ENCODE data around the gene SPAG7. TPM values are rescaled to one million over a fixed set of nuclear protein-coding genes. Genes with fewer than 3 reads are reported as not detected.
A peak's percentile ranks its signal among the peaks of the same experiment; 100 is the strongest.

SPAG7 gene
- total RNA-seq, 1 experiment from 2014 or later: 49.9 TPM

- Histone ChIP-seq H3K9ac (ENCODE audit: low read length) (peak overlapping the region; percentile 96), H2AFZ (ENCODE audit: low read depth, low read length, poor library complexity, severe bottlenecking) (no peak overlapping the region), H4K20me1 (ENCODE audit: insufficient read depth) (no peaks in the 10 kb centered on the region), H3K9me2 (ENCODE audit: insufficient read depth) (no peaks in the 10 kb centered on the region), H3K9me3 (ENCODE audit: control insufficient read depth in 1 of 2, insufficient read depth in 1 of 2, low read depth in 1 of 2, low read length in 2 of 2) (no peaks in the 10 kb centered on the region), H3K27ac (ENCODE audit: low read depth, low read length) (peak overlapping the region; percentile 95), H3K79me2 (ENCODE audit: insufficient read depth, low read length) (peaks cover 60% of the 10 kb centered on the region), H3K4me3 (replicated peaks in 1 of 2; ENCODE audit: low read depth in 1 of 2, low read length in 2 of 2) (peak overlapping the region; percentile 86 to 93), H3K4me2 (ENCODE audit: low read length) (peak overlapping the region; percentile 100), H3K36me3 (ENCODE audit: control insufficient read depth in 1 of 2, insufficient read depth in 2 of 2, low read length in 2 of 2) (peaks cover 0 to 26% of the 10 kb centered on the region in 2 experiments; a peak in 1 of 4 replicates), H3K27me3 (ENCODE audit: insufficient read depth, low read length) (no peaks in the 10 kb centered on the region), H3K4me1 (ENCODE audit: control insufficient read depth in 1 of 2, insufficient read depth in 2 of 2, low read length in 2 of 2) (peaks cover 10 to 35% of the 10 kb centered on the region in 2 experiments)
- DNase-seq (ENCODE audit: low read depth, low spot score): no peak
- CTCF ChIA-PET: interaction anchor here (0.9 to 2.4 kb wide), 7 partner anchors 9 to 229 kb away, joined by 3 to 15 read pairs (median 3); partner anchors contain the start of genes ARRB2, CHRNE, PFN1 and SPAG7
- RAD21 ChIA-PET (ENCODE audit: low non-redundant PET in 1 of 2, low total read pairs in 2 of 2, uncharacterized antibody in 2 of 2, unreplicated experiment in 2 of 2): interaction anchor here (1.5 to 2.1 kb wide), 3 partner anchors 28 to 30 kb away, joined by 6 to 11 read pairs (median 8); partner anchors contain the start of gene SPAG7 (in 2 of the 2)
- TF ChIP-seq TCF7L2 (IDR thresholded peaks at IDR 0.05; ENCODE audit: borderline replicate concordance, extremely low read depth, insufficient read depth, insufficient read length) (no peak), ZFX (IDR thresholded peaks at IDR 0.05) (peak; percentile 60; the same call in 1 of the 2 replicates), SIN3A (IDR thresholded peaks at IDR 0.05; ENCODE audit: low read depth) (no peak)
- no TSS peak for BruUV-seq (replicated peaks)
- POLR2A ChIA-PET: interaction anchor here (1.0 to 2.1 kb wide), 8 partner anchors 9 to 229 kb away, joined by 3 to 30 read pairs (median 7); partner anchors contain the start of genes ARRB2, CAMTA2, ENO3 and PFN1
- intact Hi-C loops (cut with micrococcal nuclease): no loop called here
- ATAC-seq: peak; percentile 0; the same call in 1 of the 2 replicates
These were observed 28.1 kb downstream of the SPAG7 start for GRCh38 chr17:4939546-4939795.

DNA sequence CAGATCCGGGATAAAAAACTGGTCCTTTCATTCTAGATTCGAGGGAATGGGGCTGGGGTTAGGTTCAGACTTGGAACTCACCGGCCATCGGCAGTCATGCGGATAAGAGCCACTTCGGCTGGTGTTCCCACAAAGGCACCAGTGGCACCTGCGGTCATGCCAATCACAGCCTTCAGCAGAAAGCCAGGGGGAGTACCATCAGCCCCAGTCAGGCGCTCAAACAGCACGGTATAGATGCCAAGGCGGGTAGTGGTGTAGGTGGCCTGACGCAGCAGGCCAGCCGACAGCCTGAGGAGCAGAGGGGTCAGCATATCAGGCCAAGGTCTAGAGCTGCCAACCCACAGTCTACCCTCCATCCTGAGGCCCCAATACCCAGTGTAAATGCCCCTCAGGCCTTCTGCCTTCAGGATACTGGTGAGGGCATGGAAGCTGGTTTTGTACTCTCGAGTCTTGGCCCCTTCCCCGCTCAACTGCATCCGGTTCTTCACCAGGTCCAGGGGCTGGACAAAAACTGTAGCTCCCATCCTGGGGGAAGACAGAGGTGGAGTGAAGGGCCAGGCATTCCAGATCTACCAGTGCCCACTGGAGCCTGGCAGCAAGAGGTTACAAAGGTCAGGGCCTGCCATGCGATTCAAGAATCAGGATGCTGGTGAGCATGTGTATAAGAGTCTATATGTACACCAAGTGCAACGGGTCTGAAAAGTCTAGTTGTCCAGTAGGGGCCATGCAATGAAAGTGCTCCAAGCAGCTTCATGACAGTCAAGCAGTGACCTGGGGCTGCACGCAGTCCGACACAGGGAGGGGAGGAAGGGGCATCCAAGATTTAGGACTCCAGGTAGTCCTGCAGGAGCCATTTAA, 28.7 kb downstream of the SPAG7 start:
- Histone ChIP-seq H3K9me2 (ENCODE audit: insufficient read depth) (no peaks in the 10 kb centered on the region), H3K36me3 (ENCODE audit: control insufficient read depth in 1 of 2, insufficient read depth in 2 of 2, low read length in 2 of 2) (peaks cover 0 to 21% of the 10 kb centered on the region in 2 experiments; a peak in 1 of 4 replicates), H3K4me3 (replicated peaks in 1 of 2; ENCODE audit: low read depth in 1 of 2, low read length in 2 of 2) (peak overlapping the region; percentile 86 to 93), H3K4me2 (ENCODE audit: low read length) (peak overlapping the region; percentile 100), H3K27ac (ENCODE audit: low read depth, low read length) (peak overlapping the region; percentile 95), H3K9me3 (ENCODE audit: control insufficient read depth in 1 of 2, insufficient read depth in 1 of 2, low read depth in 1 of 2, low read length in 2 of 2) (no peaks in the 10 kb centered on the region), H4K20me1 (ENCODE audit: insufficient read depth) (no peaks in the 10 kb centered on the region), H3K79me2 (ENCODE audit: insufficient read depth, low read length) (peaks cover 54% of the 10 kb centered on the region), H2AFZ (ENCODE audit: low read depth, low read length, poor library complexity, severe bottlenecking) (no peak overlapping the region), H3K9ac (ENCODE audit: low read length) (peak overlapping the region; percentile 96), H3K4me1 (ENCODE audit: control insufficient read depth in 1 of 2, insufficient read depth in 2 of 2, low read length in 2 of 2) (peaks cover 16 to 37% of the 10 kb centered on the region in 2 experiments), H3K27me3 (ENCODE audit: insufficient read depth, low read length) (no peaks in the 10 kb centered on the region)
- ChIA-PET POLR2A (interaction anchor here (1.1 to 2.1 kb wide), 4 partner anchors 20 to 123 kb away, joined by 3 to 30 read pairs (median 5); partner anchors contain the start of genes CAMTA2 and SPAG7), CTCF (interaction anchor here (1.3 to 2.4 kb wide), 3 partner anchors 28 to 123 kb away, joined by 3 to 15 read pairs (median 12); partner anchors contain the start of gene SPAG7), RAD21 (ENCODE audit: low non-redundant PET in 1 of 2, low total read pairs in 2 of 2, uncharacterized antibody in 2 of 2, unreplicated experiment in 2 of 2) (interaction anchor here (1.8 to 2.1 kb wide), 2 partner anchors 29 to 30 kb away, joined by 8 to 11 read pairs; partner anchors contain the start of gene SPAG7 (in 1 of the 2))
- no peak for DNase-seq (ENCODE audit: low read depth, low spot score)
- intact Hi-C loops (cut with micrococcal nuclease): no loop called here
- no peak for ATAC-seq
- TF ChIP-seq EZH2 (IDR thresholded peaks at IDR 0.05): no peak
- TF ChIP-seq, protein P1, sequence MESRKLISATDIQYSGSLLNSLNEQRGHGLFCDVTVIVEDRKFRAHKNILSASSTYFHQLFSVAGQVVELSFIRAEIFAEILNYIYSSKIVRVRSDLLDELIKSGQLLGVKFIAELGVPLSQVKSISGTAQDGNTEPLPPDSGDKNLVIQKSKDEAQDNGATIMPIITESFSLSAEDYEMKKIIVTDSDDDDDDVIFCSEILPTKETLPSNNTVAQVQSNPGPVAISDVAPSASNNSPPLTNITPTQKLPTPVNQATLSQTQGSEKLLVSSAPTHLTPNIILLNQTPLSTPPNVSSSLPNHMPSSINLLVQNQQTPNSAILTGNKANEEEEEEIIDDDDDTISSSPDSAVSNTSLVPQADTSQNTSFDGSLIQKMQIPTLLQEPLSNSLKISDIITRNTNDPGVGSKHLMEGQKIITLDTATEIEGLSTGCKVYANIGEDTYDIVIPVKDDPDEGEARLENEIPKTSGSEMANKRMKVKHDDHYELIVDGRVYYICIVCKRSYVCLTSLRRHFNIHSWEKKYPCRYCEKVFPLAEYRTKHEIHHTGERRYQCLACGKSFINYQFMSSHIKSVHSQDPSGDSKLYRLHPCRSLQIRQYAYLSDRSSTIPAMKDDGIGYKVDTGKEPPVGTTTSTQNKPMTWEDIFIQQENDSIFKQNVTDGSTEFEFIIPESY (IDR thresholded peaks at IDR 0.05; ENCODE audit: extremely low read depth, insufficient replicate concordance, low read length): no peak
- no peak for TF ChIP-seq EZH2phosphoT487 (IDR thresholded peaks at IDR 0.05; ENCODE audit: borderline replicate concordance)
- TF ChIP-seq ZFX (IDR thresholded peaks at IDR 0.05): no peak
- TF ChIP-seq ELF1 (IDR thresholded peaks at IDR 0.05; ENCODE audit: borderline replicate concordance, low read depth): no peak
- TF ChIP-seq ZNF274 (IDR thresholded peaks at IDR 0.05; ENCODE audit: low read depth, low read length): no peak
- no peak for TF ChIP-seq EGR1 (IDR thresholded peaks at IDR 0.05; ENCODE audit: low read depth)
- no peak for TF ChIP-seq SRF (IDR thresholded peaks at IDR 0.05; ENCODE audit: low read depth)
- TF ChIP-seq POLR2AphosphoS5 (IDR thresholded peaks at IDR 0.05; ENCODE audit: low read depth, low read length): no peak
- TSS peak; percentile 21 for BruUV-seq (replicated peaks)

All from HCT116 (cell line).